Karpas-422 (cell line): ENCODE measurements around the gene IL10RB. TPM values are rescaled to one million over a fixed set of nuclear protein-coding genes. Genes with fewer than 3 reads are reported as not detected.
"Not testable (repeated sequence)": the region's sequence is repeated elsewhere in the genome, so short reads cannot be mapped to it uniquely, and the experiment has no call there.

Experiments used
- DNase-seq: peaks from one replicate; pipeline ENCODE4 v3.0.0-alpha.2; 2015
- H2AFZ ChIP-seq: fragments of 200-600 bp; sonication (generic); 2 replicates; pipeline ENCODE4 v1.6.1; 2014; ENCODE audit warnings: antibody characterized with exemption, low read length, mixed read lengths
- H3K27ac ChIP-seq: fragments of 200-600 bp; sonication (generic); 2 replicates; pipeline ENCODE4 v1.5.1; 2014; ENCODE audit warnings: mild to moderate bottlenecking, low read length, moderate library complexity
- H3K27me3 ChIP-seq: fragments of 200-600 bp; sonication (generic); 2 replicates; pipeline ENCODE4 v1.6.1; 2014; ENCODE audit warnings: low read length, mixed read lengths
- H3K36me3 ChIP-seq: fragments of 200-600 bp; sonication (generic); 2 replicates; pipeline ENCODE4 v1.6.1; 2014; ENCODE audit warnings: low read length, mixed read lengths; ENCODE audit not compliant: insufficient read depth
- H3K4me1 ChIP-seq: fragments of 200-600 bp; sonication (generic); 2 replicates; pipeline ENCODE4 v1.6.1; 2014; ENCODE audit warnings: mild to moderate bottlenecking, low read length, mixed read lengths
- H3K4me2 ChIP-seq: fragments of 200-600 bp; sonication (generic); 2 replicates; pipeline ENCODE4 v1.6.1; 2014; ENCODE audit warnings: low read length, low read depth, mild to moderate bottlenecking; ENCODE audit not compliant: poor library complexity, severe bottlenecking
- H3K4me3 ChIP-seq: fragments of 200-600 bp; sonication (generic); 2 replicates; pipeline ENCODE4 v1.5.1; 2014; ENCODE audit warnings: mild to moderate bottlenecking, antibody characterized with exemption, low read length, mixed read lengths
- H3K79me2 ChIP-seq: fragments of 200-600 bp; sonication (generic); 2 replicates; pipeline ENCODE4 v1.6.1; 2014; ENCODE audit warnings: mild to moderate bottlenecking, low read length, mixed read lengths
- H3K9ac ChIP-seq: fragments of 200-600 bp; sonication (generic); 2 replicates; pipeline ENCODE4 v1.6.0; 2014; ENCODE audit warnings: low read length
- H3K9me2 ChIP-seq: fragments of 200-600 bp; sonication (generic), shearing (Covaris generic); replicated peaks from 2 replicates; pipeline ENCODE4 v1.6.0; 2014; ENCODE audit warnings: mild to moderate bottlenecking, low read length, moderate library complexity; ENCODE audit not compliant: insufficient read depth
- H3K9me3 ChIP-seq: fragments of 300-700, 200-600 bp; sonication (generic); 2 replicates; pipeline ENCODE4 v1.6.1; 2014; ENCODE audit warnings: low read length, mixed read lengths
- H4K20me1 ChIP-seq: fragments of 200-600 bp; sonication (generic); 2 replicates; pipeline ENCODE4 v1.6.1; 2014; ENCODE audit warnings: mild to moderate bottlenecking, antibody characterized with exemption, low read length, low read depth; ENCODE audit not compliant: insufficient read depth
- total RNA-seq: library from RNA; depleted of rRNA; stranded (reverse); fragments of >200 nt; shearing (Covaris generic); gene quantifications from 2 replicates; pipeline ENCODE4 v1.2.3, GENCODE V29; 2014; ENCODE audit warnings: low replicate concordance

IL10RB gene
- total RNA-seq, 1 experiment from 2014 or later = 67.0 TPM

DNA sequence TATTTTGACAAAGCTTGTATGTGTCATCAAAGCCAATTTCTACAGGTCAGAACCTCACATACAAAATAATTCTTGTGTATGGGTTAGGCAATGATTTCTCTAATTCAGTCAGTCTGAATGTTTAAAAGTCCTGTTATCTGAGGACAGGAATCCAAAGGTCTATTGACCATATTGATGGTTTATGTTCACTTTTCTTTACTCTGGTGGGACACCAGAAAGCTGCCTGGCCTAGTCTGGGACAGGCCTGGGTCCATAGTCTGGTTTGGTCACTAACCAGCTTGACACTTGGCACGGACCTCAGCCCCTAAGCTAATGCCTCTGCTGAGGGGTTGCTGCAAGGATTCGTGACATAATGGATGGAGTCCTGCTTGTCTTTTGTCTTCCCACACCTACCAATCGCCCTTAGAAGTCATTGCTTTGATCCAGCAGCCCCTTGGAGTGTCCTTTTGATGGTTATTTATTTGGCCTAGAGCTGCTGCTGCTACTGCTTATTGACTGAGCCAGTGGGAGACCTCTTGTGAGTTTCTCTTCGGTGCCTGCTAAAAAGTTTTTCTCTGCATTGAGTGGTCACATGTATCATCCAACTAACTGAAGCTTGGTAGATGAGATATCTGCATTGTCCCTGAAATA is 20.8 kb upstream of the IL10RB start:
- DNase-seq = no peak
- Histone ChIP-seq H2AFZ (no peak overlapping the region), H3K9me3 (no peaks in the 10 kb centered on the region), H3K27me3 (no peaks in the 10 kb centered on the region), H3K27ac (no peak overlapping the region), H3K9ac (no peak overlapping the region), H4K20me1 (no peaks in the 10 kb centered on the region), H3K79me2 (peaks cover 27% of the 10 kb centered on the region), H3K4me2 (no peak overlapping the region), H3K4me1 (peaks cover 4% of the 10 kb centered on the region), H3K36me3 (peaks cover 54% of the 10 kb centered on the region), H3K4me3 (no peak overlapping the region), H3K9me2 (no peaks in the 10 kb centered on the region)

DNA sequence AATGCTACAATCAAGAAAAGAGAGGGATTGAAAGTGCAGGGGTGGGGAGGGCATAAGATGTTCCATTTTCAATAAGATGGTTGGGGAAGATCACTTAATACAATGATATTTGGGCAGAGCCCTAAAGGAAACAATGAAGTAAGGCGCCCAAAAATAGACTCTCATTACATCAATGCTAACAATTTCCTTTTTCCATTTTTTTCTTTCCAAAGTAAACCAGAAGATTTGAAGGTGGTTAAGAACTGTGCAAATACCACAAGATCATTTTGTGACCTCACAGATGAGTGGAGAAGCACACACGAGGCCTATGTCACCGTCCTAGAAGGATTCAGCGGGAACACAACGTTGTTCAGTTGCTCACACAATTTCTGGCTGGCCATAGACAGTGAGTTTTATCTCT is 19.7 kb upstream of the IL10RB start:
- H2AFZ ChIP-seq = no peak overlapping the region
- no peaks in the 10 kb centered on the region for H4K20me1 ChIP-seq
- no peaks in the 10 kb centered on the region for H3K27me3 ChIP-seq
- no peak for DNase-seq
- H3K4me3 ChIP-seq = no peak overlapping the region
- no peaks in the 10 kb centered on the region for H3K9me3 ChIP-seq
- H3K9me2 ChIP-seq = no peaks in the 10 kb centered on the region
- no peak overlapping the region for H3K9ac ChIP-seq
- no peak overlapping the region for H3K27ac ChIP-seq
- peaks cover 64% of the 10 kb centered on the region for H3K36me3 ChIP-seq
- H3K4me2 ChIP-seq = no peak overlapping the region
- H3K4me1 ChIP-seq = no peaks in the 10 kb centered on the region
- H3K79me2 ChIP-seq = peaks cover 16% of the 10 kb centered on the region

DNA sequence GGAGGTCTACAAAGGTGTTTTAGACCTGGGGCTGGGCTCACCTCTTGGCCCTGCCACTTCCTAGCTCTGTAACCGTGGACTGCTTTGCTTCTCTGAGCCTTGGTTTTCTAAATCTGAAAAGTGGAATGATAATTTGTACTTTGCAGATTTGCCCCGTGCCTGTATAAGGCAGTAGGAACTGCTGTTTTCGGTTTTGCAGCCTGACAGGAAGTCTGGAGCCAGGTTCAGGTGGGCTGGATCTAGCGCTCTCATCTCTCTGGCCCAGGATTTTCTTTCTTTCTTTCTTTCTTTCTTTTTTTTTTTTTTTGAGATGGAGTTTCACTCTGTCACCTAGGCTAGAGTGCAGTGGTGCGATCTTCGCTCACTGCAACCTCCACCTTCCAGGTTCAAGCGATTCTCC is 19.2 kb upstream of the IL10RB start:
- Histone ChIP-seq H3K27ac (no peak overlapping the region), H3K9ac (no peak overlapping the region), H3K9me2 (no peaks in the 10 kb centered on the region), H3K9me3 (no peaks in the 10 kb centered on the region), H3K4me2 (no peak overlapping the region), H2AFZ (no peak overlapping the region), H3K79me2 (peaks cover 12% of the 10 kb centered on the region), H3K36me3 (peaks cover 66% of the 10 kb centered on the region), H3K4me1 (no peaks in the 10 kb centered on the region), H3K4me3 (no peak overlapping the region), H4K20me1 (no peaks in the 10 kb centered on the region), H3K27me3 (no peaks in the 10 kb centered on the region)
- no peak for DNase-seq

DNA sequence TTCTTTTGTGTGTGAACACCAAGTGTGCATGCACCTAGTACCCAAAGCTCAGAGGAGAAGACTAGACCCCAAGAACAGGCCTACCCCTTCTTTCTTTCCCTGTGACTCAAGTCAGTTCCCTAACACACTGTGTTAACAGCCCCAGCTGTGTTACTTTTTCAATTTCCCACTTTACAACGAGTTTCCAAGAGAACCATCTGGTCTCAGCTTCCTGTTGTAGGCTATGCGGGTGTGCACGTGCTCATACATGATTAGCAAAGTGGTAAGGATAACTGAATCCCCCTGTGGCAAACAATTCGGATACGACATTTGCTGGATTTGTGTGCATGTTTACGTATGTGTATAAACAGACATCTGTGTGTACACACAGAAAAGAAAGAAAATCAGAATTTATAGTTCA is 18.6 kb upstream of the IL10RB start:
- Histone ChIP-seq H3K79me2 (peaks cover 9% of the 10 kb centered on the region; the same call in 1 of the 2 replicates), H4K20me1 (no peaks in the 10 kb centered on the region), H3K36me3 (peaks cover 72% of the 10 kb centered on the region), H3K27ac (no peak overlapping the region), H3K4me3 (no peak overlapping the region), H3K9ac (no peak overlapping the region), H3K4me1 (no peaks in the 10 kb centered on the region), H2AFZ (no peak overlapping the region), H3K9me3 (no peaks in the 10 kb centered on the region), H3K4me2 (no peak overlapping the region), H3K9me2 (no peaks in the 10 kb centered on the region), H3K27me3 (no peaks in the 10 kb centered on the region)
- DNase-seq = no peak

DNA sequence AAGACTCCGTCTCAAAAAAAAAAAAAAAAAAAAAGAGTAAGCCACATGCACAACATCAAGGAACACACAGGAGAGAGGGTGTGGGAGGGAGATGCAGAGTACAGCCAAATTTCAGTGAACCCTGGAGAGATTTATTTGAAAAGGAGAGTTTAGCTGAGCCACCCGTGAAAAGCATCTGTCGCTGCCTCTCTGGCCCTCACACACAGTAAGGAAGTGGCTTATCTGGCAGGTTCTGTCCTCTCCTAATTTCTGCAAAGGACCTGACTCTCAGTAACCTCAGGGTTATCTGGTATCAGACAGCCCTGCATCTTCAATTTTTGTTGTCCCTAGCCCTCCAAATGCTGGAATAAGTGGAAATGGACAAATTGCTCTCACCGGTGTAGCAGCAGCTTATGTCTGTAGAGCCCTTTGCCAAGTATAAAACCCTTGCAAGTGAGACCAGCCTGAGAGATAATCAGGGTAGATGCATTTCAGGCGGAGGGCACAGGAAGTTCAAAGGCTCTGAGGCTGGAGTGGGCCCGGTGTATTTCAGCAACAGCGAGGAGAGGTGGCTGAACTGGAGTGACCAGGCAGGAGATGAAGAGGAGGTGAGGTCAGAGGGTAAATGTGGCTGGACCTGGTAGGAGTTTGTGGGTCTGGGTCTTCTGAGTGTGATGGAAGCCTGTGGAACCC is 16.7 kb upstream of the IL10RB start:
- no peaks in the 10 kb centered on the region for H4K20me1 ChIP-seq
- no peaks in the 10 kb centered on the region for H3K9me2 ChIP-seq
- no peaks in the 10 kb centered on the region for H3K27me3 ChIP-seq
- no peak overlapping the region for H3K27ac ChIP-seq
- peaks cover under 1% of the 10 kb centered on the region; the same call in 1 of the 2 replicates for H3K79me2 ChIP-seq
- H3K36me3 ChIP-seq = peaks cover 71% of the 10 kb centered on the region
- no peak overlapping the region for H2AFZ ChIP-seq
- no peak overlapping the region for H3K4me3 ChIP-seq
- no peak overlapping the region for H3K4me2 ChIP-seq
- DNase-seq = no peak
- no peaks in the 10 kb centered on the region for H3K4me1 ChIP-seq
- H3K9ac ChIP-seq = no peak overlapping the region
- no peaks in the 10 kb centered on the region for H3K9me3 ChIP-seq

DNA sequence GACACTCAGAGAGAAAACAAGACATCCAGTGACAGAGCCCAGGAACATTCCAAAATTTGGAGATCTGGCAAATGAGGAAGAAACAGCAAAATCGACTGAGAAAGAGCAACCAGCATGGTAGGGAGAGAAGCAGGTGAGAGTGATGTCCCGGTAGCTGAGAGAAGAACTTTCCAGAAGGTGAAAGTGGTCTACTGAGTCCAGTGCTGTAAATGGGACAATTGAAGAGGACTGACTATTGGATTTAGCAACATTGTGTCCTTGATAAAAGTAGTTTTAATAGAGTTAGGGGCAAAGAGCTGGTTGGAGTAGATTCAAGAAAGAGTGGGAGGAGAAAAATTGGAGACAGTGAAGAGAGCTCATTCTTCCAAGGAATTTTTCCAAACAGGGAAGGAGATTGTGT is 15.0 kb upstream of the IL10RB start:
- peaks cover 74% of the 10 kb centered on the region for H3K36me3 ChIP-seq
- no peak for DNase-seq

DNA sequence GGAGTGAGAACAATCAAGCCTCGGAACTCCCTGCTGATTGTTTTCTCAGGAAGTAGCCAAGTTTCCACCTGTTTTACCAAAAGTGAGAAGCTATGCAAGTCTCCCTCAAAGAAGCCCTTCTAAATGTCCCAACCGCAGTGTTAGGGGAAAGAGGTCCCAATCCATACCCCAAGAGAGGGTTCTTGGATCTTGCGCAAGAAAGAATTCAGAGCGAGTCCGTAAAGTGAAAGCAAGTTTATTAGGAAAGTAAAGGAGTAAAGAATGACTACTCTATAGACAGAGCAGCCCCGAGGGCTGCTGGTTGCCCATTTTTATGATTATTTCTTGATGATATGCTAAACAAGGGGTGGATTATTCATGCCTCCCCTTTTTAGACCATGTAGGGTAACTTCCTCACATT is 12.8 kb upstream of the IL10RB start:
- H3K4me1 ChIP-seq, H3K27me3 ChIP-seq, H3K4me2 ChIP-seq, H3K9me3 ChIP-seq, H3K9ac ChIP-seq, H3K4me3 ChIP-seq, H3K27ac ChIP-seq, H4K20me1 ChIP-seq, H3K79me2 ChIP-seq, DNase-seq, H3K9me2 ChIP-seq, H2AFZ ChIP-seq: not testable (repeated sequence)
- H3K36me3 ChIP-seq = peaks cover 77% of the 10 kb centered on the region

More for the DNA sequence above, 15.0 kb upstream of the IL10RB start:
- Histone ChIP-seq H3K4me2 (no peak overlapping the region), H3K9ac (no peak overlapping the region), H3K27me3 (no peaks in the 10 kb centered on the region), H3K9me2 (no peaks in the 10 kb centered on the region), H2AFZ (no peak overlapping the region), H3K4me1 (no peaks in the 10 kb centered on the region), H3K9me3 (no peaks in the 10 kb centered on the region), H3K79me2 (no peaks in the 10 kb centered on the region; the same call in 1 of the 2 replicates), H3K4me3 (no peak overlapping the region), H3K27ac (no peak overlapping the region), H4K20me1 (no peaks in the 10 kb centered on the region)

DNA sequence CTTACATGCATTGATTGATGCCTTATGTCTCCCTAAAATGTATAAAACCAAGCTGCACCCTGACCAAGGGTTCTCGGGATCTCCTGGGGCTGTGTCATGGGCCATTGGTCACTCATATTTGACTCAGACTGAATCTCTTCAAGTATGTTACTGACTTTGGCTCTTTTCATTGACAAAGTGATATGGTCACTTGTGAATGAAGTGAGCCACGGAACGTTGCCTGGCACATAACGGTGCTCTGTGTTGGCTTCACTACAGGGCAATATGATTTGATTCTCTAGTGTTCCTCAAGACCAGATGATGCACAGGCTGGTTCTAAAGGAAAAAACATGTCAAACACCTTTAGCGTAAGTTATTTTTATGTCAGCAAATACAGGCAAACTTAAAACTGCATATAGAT is 11.4 kb upstream of the IL10RB start:
- H3K9me3 ChIP-seq = no peaks in the 10 kb centered on the region
- no peaks in the 10 kb centered on the region for H4K20me1 ChIP-seq
- H3K4me2 ChIP-seq = no peak overlapping the region
- no peak for DNase-seq
- no peaks in the 10 kb centered on the region for H3K9me2 ChIP-seq
- no peak overlapping the region for H3K4me3 ChIP-seq
- no peak overlapping the region for H3K9ac ChIP-seq
- H3K27ac ChIP-seq = no peak overlapping the region
- peaks cover 72% of the 10 kb centered on the region for H3K36me3 ChIP-seq
- H3K4me1 ChIP-seq = no peaks in the 10 kb centered on the region
- H2AFZ ChIP-seq = no peak overlapping the region
- H3K27me3 ChIP-seq = no peaks in the 10 kb centered on the region
- no peaks in the 10 kb centered on the region; the same call in 1 of the 2 replicates for H3K79me2 ChIP-seq
